Tibial nerve (tissue), 4 donors: ENCODE data around the gene MAMDC4. TPM values are rescaled to one million over a fixed set of nuclear protein-coding genes. Genes with fewer than 3 reads are reported as not detected.

ENCODE experiments used
- DNase-seq, 2 donors: peaks; one replicate each; pipeline ENCODE4 v3.0.0-alpha.2; 2019; ENCODE audit warnings: low spot score in 2 of 2
- H3K27ac ChIP-seq, 4 donors: fragments of 200-600 bp; sonication (generic) in 3 of 4; one replicate each; pipeline ENCODE4 v1.5.1; 2017 to 2019; ENCODE audit warnings: mild to moderate bottlenecking in 1 of 4
- H3K27me3 ChIP-seq, 2 donors: fragments of 200-600 bp; sonication (generic) in 1 of 2; one replicate each; pipeline versions ENCODE4 v1.5.1 to v1.6.0; 2017 to 2019
- H3K36me3 ChIP-seq, 3 donors: fragments of 200-600 bp; sonication (generic); one replicate each; pipeline ENCODE4 v1.5.1; 2018 to 2019
- H3K4me1 ChIP-seq, 4 donors: fragments of 200-600 bp; sonication (generic) in 3 of 4; one replicate each; pipeline ENCODE4 v1.5.1; 2017 to 2019
- H3K4me3 ChIP-seq, 4 donors: fragments of 200-600 bp; sonication (generic) in 3 of 4; one replicate each; pipeline ENCODE4 v1.5.1; 2017 to 2019; ENCODE audit warnings: mild to moderate bottlenecking in 1 of 4, moderate library complexity in 1 of 4
- H3K9me3 ChIP-seq, 4 donors: fragments of 200-600 bp; sonication (generic) in 3 of 4; one replicate each; pipeline ENCODE4 v1.5.1; 2017 to 2019
- EP300 ChIP-seq, 2 donors: sonication (generic); formaldehyde crosslinking; IDR thresholded peaks; one replicate each; pipeline ENCODE4 v1.6.1; 2017; ENCODE audit warnings: antibody characterized with exemption in 2 of 2, mild to moderate bottlenecking in 1 of 2
- POLR2A ChIP-seq, 2 donors: fragments of 450-650 bp; IDR thresholded peaks; one replicate each; pipeline ENCODE4 v1.6.1; 2017; ENCODE audit warnings: antibody characterized with exemption in 2 of 2, mild to moderate bottlenecking in 2 of 2, moderate library complexity in 2 of 2
- WGBS, 2 donors: methylation state at CpG; one replicate each; pipeline ENCODE4 v1.1.5; 2018; 5-methylcytosine and 5-hydroxymethylcytosine counted together
- total RNA-seq, 4 donors: library from RNA; depleted of rRNA; stranded (reverse); fragments of >200 nt; gene quantifications; one replicate each; pipeline ENCODE4 v1.1.0, GENCODE V29; 2016
- TF ChIP-seq, protein P1 (sequence below), 5 experiments: fragments of 200-600 bp in 3 of 5; fragments of 450-650 bp in 2 of 5; sonication (generic) in 3 of 5; IDR thresholded peaks; one replicate each; pipeline ENCODE4 v1.5.1; 2016 to 2019; ENCODE audit warnings: antibody characterized with exemption in 5 of 5, mild to moderate bottlenecking in 3 of 5, moderate library complexity in 2 of 5

MAMDC4 gene
- total RNA-seq, 4 donors from 2014 or later: 1.5 to 8.1 (median 4.4) TPM

DNA sequence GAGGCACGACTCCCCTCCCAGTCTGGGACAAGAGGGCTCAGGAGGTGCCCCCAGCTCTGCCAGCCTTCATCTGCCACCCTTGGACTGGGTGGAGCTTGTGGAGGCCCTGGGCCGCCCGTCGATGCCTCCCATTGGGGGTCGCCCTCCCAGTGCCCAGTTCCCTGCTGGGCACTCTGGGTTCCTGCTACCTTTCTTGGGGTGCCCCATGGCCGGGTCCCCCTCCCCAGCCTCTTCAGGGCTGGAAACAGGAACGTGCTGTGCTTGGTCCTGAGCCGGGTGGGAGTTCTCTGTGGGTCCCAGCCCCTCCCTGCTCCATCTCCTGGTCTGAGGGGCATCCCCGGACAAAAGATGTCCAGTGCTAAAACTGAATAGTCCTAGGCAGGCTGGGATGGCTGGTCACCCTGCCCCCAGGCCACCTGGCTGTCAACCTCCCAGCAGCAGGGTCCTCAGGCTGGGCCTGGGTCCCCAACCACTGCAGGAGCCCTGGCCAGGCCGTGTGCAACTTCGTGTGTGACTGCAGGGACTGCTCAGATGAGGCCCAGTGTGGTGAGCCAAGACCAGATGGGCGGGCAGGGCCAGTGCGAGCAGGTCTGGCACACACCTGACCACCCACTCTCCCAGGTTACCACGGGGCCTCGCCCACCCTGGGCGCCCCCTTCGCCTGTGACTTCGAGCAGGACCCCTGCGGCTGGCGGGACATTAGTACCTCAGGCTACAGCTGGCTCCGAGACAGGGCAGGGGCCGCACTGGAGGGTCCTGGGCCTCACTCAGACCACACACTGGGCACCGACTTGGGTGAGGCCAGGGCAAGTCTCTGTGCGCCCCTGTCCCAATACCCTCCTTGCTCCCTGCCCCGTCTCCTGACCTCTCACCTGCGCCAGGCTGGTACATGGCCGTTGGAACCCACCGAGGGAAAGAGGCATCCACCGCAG is 784 bp downstream of the MAMDC4 start:
- DNase-seq: no peak
- Histone ChIP-seq H3K36me3 (peaks cover 0 to 18% (median 0%) of the 10 kb centered on the region in 3 donors), H3K4me1 (peaks cover 0 to 39% (median 14%) of the 10 kb centered on the region in 4 donors), H3K9me3 (no peaks in the 10 kb centered on the region), H3K27me3 (peaks cover 0 to 2% of the 10 kb centered on the region in 2 donors), H3K27ac (no peak overlapping the region), H3K4me3 (no peak overlapping the region)
- 55 to 77% methylated on average over 5 to 25 of the region's 29 CpGs for WGBS, 2 donors
- no peak for TF ChIP-seq POLR2A (IDR thresholded peaks at IDR 0.05)
- TF ChIP-seq, protein P1, sequence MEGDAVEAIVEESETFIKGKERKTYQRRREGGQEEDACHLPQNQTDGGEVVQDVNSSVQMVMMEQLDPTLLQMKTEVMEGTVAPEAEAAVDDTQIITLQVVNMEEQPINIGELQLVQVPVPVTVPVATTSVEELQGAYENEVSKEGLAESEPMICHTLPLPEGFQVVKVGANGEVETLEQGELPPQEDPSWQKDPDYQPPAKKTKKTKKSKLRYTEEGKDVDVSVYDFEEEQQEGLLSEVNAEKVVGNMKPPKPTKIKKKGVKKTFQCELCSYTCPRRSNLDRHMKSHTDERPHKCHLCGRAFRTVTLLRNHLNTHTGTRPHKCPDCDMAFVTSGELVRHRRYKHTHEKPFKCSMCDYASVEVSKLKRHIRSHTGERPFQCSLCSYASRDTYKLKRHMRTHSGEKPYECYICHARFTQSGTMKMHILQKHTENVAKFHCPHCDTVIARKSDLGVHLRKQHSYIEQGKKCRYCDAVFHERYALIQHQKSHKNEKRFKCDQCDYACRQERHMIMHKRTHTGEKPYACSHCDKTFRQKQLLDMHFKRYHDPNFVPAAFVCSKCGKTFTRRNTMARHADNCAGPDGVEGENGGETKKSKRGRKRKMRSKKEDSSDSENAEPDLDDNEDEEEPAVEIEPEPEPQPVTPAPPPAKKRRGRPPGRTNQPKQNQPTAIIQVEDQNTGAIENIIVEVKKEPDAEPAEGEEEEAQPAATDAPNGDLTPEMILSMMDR (IDR thresholded peaks at IDR 0.05): no peak
- no peak for TF ChIP-seq EP300 (IDR thresholded peaks at IDR 0.05)

- 75 to 82% methylated on average over 4 to 13 of the region's 18 CpGs for WGBS, 2 donors
- TF ChIP-seq POLR2A (IDR thresholded peaks at IDR 0.05) (no peak), EP300 (IDR thresholded peaks at IDR 0.05) (no peak)
- TF ChIP-seq, protein P1 (IDR thresholded peaks at IDR 0.05): no peak
- no peak for DNase-seq
- H3K27me3 ChIP-seq: no peaks in the 10 kb centered on the region
- H3K9me3 ChIP-seq: no peaks in the 10 kb centered on the region
- peaks cover 0 to 35% (median 11%) of the 10 kb centered on the region in 4 donors for H3K4me1 ChIP-seq
- H3K36me3 ChIP-seq: peaks cover 0 to 23% (median 0%) of the 10 kb centered on the region in 3 donors
- H3K4me3 ChIP-seq: no peak overlapping the region
- H3K27ac ChIP-seq: no peak overlapping the region
Observed at GRCh38 chr9:136853596-136854112, 1.5 kb downstream of the MAMDC4 start.

GRCh38 chr9:136854113-136854841 is 2.1 kb downstream of the MAMDC4 start:
- H3K27me3 ChIP-seq: no peaks in the 10 kb centered on the region
- DNase-seq: no peak
- no peak for TF ChIP-seq POLR2A (IDR thresholded peaks at IDR 0.05)
- TF ChIP-seq EP300 (IDR thresholded peaks at IDR 0.05): no peak
- TF ChIP-seq, protein P1 (IDR thresholded peaks at IDR 0.05): no peak

DNA sequence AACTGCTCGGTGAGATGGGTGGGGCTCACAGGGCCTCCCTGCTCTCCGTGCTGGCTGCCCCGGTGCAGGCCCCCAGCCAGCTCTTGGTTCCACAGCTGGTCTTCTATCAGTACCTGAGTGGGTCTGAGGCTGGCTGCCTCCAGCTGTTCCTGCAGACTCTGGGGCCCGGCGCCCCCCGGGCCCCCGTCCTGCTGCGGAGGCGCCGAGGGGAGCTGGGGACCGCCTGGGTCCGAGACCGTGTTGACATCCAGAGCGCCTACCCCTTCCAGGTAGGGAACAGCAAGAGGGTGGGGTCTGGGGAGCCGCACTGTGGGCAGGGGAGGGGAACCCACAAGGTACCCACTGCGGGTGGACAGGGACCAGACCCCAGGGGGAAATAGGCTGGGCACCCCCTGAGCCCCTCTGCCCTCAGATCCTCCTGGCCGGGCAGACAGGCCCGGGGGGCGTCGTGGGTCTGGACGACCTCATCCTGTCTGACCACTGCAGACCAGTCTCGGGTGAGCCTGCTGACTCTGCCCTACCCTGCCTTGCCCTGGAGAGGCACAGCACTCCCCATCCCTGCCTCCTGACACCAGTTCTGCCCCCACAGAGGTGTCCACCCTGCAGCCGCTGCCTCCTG is 2.8 kb downstream of the MAMDC4 start:
- peaks cover 0 to 32% (median 0%) of the 10 kb centered on the region in 3 donors for H3K36me3 ChIP-seq
- WGBS, 2 donors: 67 to 83% methylated on average over 11 to 13 of the region's 23 CpGs
- H3K4me3 ChIP-seq: no peak overlapping the region
- no peaks in the 10 kb centered on the region for H3K27me3 ChIP-seq
- H3K27ac ChIP-seq: no peak overlapping the region
- peaks cover 0 to 44% (median 14%) of the 10 kb centered on the region in 4 donors for H3K4me1 ChIP-seq
- no peak for DNase-seq
- TF ChIP-seq, protein P1 (IDR thresholded peaks at IDR 0.05): no peak
- TF ChIP-seq EP300 (IDR thresholded peaks at IDR 0.05): no peak
- TF ChIP-seq POLR2A (IDR thresholded peaks at IDR 0.05): no peak
- H3K9me3 ChIP-seq: no peaks in the 10 kb centered on the region

More at GRCh38 chr9:136854113-136854841, 2.1 kb downstream of the MAMDC4 start:
- no peak overlapping the region for H3K27ac ChIP-seq
- H3K4me1 ChIP-seq: peaks cover 0 to 41% (median 14%) of the 10 kb centered on the region in 4 donors
- no peaks in the 10 kb centered on the region for H3K9me3 ChIP-seq
- H3K4me3 ChIP-seq: no peak overlapping the region
- WGBS, 2 donors: 65 to 71% methylated on average over 13 to 16 of the region's 30 CpGs
- H3K36me3 ChIP-seq: peaks cover 0 to 25% (median 0%) of the 10 kb centered on the region in 3 donors
